HEK293 (cell line): ENCODE results near the gene GBF1.

Experiments used
- BCL11B ChIP-seq: fragments of 450-650 bp; formaldehyde crosslinking; IDR thresholded peaks from 2 replicates; pipeline ENCODE4 v1.5.1; 2016; ENCODE audit warnings: low read depth, missing biosample characterization, missing genetic modification characterization
- EGR2 ChIP-seq: fragments of 450-650 bp; formaldehyde crosslinking; IDR thresholded peaks from 2 replicates; pipeline ENCODE4 v1.5.1; 2016; ENCODE audit warnings: low read depth, missing biosample characterization, missing genetic modification characterization
- HOXA7 ChIP-seq: sonication (generic); formaldehyde crosslinking; IDR thresholded peaks from 2 replicates; pipeline ENCODE4 v1.8.1; 2022; ENCODE audit warnings: missing genetic modification reagents, borderline replicate concordance
- KLF8 ChIP-seq: fragments of 450-650 bp; formaldehyde crosslinking; IDR thresholded peaks from 2 replicates; pipeline ENCODE4 v1.5.1; 2016; ENCODE audit warnings: missing biosample characterization, missing genetic modification characterization
- SP2 ChIP-seq: fragments of 450-650 bp; formaldehyde crosslinking; IDR thresholded peaks from 2 replicates; pipeline ENCODE4 v1.5.1; 2016; ENCODE audit warnings: missing biosample characterization, missing genetic modification characterization
- WT1 ChIP-seq: fragments of 450-650 bp; formaldehyde crosslinking; IDR thresholded peaks from 2 replicates; pipeline ENCODE4 v1.5.1; 2016; ENCODE audit warnings: missing biosample characterization, missing genetic modification characterization
- YY2 ChIP-seq: fragments of 450-650 bp; formaldehyde crosslinking; IDR thresholded peaks from 2 replicates; pipeline ENCODE4 v1.5.1; 2016; ENCODE audit warnings: missing biosample characterization, missing genetic modification characterization
- ZBTB10 ChIP-seq: fragments of 450-650 bp; formaldehyde crosslinking; IDR thresholded peaks from 2 replicates; pipeline ENCODE4 v1.5.1; 2016; ENCODE audit warnings: missing biosample characterization, missing genetic modification characterization
- ZFP41 ChIP-seq: fragments of 450-650 bp; formaldehyde crosslinking; IDR thresholded peaks from 2 replicates; pipeline ENCODE4 v1.5.1; 2016; ENCODE audit warnings: missing biosample characterization, missing genetic modification characterization, borderline replicate concordance
- ZNF148 ChIP-seq: fragments of 450-650 bp; formaldehyde crosslinking; IDR thresholded peaks from 2 replicates; pipeline ENCODE4 v1.5.0; 2017; ENCODE audit warnings: missing biosample characterization, missing genetic modification characterization, borderline replicate concordance
- ZNF16 ChIP-seq: fragments of 450-650 bp; formaldehyde crosslinking; IDR thresholded peaks from 2 replicates; pipeline ENCODE4 v1.5.1; 2016; ENCODE audit warnings: low read depth, missing biosample characterization, missing genetic modification characterization
- ZNF19 ChIP-seq: fragments of 450-650 bp; formaldehyde crosslinking; IDR thresholded peaks from 2 replicates; pipeline ENCODE4; 2016; ENCODE audit warnings: missing biosample characterization, missing genetic modification characterization, low read depth
- ZNF2 ChIP-seq: fragments of 450-650 bp; formaldehyde crosslinking; IDR thresholded peaks from 2 replicates; pipeline ENCODE4 v1.5.1; 2016; ENCODE audit warnings: missing biosample characterization, missing genetic modification characterization
- ZNF274 ChIP-seq, 2 experiments: fragments of 200-500 bp in 1 of 2; fragments of 450-650 bp in 1 of 2; sonication (Bioruptor generic) in 1 of 2; formaldehyde crosslinking in 1 of 2; IDR thresholded peaks; 2 replicates each; pipeline versions ENCODE4 v1.5.1 to v1.6.1; 2014 to 2016; ENCODE audit warnings: borderline replicate concordance in 1 of 2, inconsistent platforms in 1 of 2, low read length in 1 of 2, missing biosample characterization in 1 of 2, missing genetic modification characterization in 1 of 2
- ZNF311 ChIP-seq: fragments of 450-650 bp; formaldehyde crosslinking; IDR thresholded peaks from 2 replicates; pipeline ENCODE4 v1.5.1; 2017; ENCODE audit warnings: missing biosample characterization, missing genetic modification characterization, borderline replicate concordance
- ZNF335 ChIP-seq: fragments of 450-650 bp; formaldehyde crosslinking; conservative IDR thresholded peaks from 2 replicates; pipeline ENCODE4 v1.5.1; 2016; ENCODE audit warnings: missing biosample characterization, missing genetic modification characterization
- ZNF366 ChIP-seq: fragments of 450-650 bp; formaldehyde crosslinking; conservative IDR thresholded peaks from 2 replicates; pipeline ENCODE4 v1.5.1; 2016; ENCODE audit warnings: missing biosample characterization, missing genetic modification characterization
- ZNF423 ChIP-seq: fragments of 450-650 bp; formaldehyde crosslinking; IDR thresholded peaks from 2 replicates; pipeline ENCODE4 v1.5.1; 2016; ENCODE audit warnings: missing biosample characterization, missing genetic modification characterization
- ZNF426 ChIP-seq: fragments of 450-650 bp; formaldehyde crosslinking; IDR thresholded peaks from 2 replicates; pipeline ENCODE4 v1.5.1; 2017; ENCODE audit warnings: missing biosample characterization, missing genetic modification characterization, mild to moderate bottlenecking, inconsistent platforms, moderate library complexity
- ZNF792 ChIP-seq: fragments of 450-650 bp; formaldehyde crosslinking; IDR thresholded peaks from 2 replicates; pipeline ENCODE4 v1.5.1; 2016; ENCODE audit warnings: missing biosample characterization, missing genetic modification characterization
- ZSCAN5A ChIP-seq: fragments of 450-650 bp; formaldehyde crosslinking; IDR thresholded peaks from 2 replicates; pipeline ENCODE4 v1.5.1; 2016; ENCODE audit warnings: missing biosample characterization, missing genetic modification characterization
- TF ChIP-seq, protein P1 (sequence below): fragments of 450-650 bp; formaldehyde crosslinking; IDR thresholded peaks from 2 replicates; pipeline ENCODE4 v1.5.1; 2016; ENCODE audit warnings: missing biosample characterization, missing genetic modification characterization
- TF ChIP-seq, protein P2 (sequence below): fragments of 450-650 bp; formaldehyde crosslinking; IDR thresholded peaks from 2 replicates; pipeline ENCODE4 v1.5.1; 2016; ENCODE audit warnings: missing biosample characterization, missing genetic modification characterization
- TF ChIP-seq, protein P3 (sequence below): fragments of 450-650 bp; formaldehyde crosslinking; conservative IDR thresholded peaks from 2 replicates; pipeline ENCODE4 v1.5.1; 2016; ENCODE audit warnings: low read depth, missing biosample characterization, missing genetic modification characterization

The GBF1 gene

DNA sequence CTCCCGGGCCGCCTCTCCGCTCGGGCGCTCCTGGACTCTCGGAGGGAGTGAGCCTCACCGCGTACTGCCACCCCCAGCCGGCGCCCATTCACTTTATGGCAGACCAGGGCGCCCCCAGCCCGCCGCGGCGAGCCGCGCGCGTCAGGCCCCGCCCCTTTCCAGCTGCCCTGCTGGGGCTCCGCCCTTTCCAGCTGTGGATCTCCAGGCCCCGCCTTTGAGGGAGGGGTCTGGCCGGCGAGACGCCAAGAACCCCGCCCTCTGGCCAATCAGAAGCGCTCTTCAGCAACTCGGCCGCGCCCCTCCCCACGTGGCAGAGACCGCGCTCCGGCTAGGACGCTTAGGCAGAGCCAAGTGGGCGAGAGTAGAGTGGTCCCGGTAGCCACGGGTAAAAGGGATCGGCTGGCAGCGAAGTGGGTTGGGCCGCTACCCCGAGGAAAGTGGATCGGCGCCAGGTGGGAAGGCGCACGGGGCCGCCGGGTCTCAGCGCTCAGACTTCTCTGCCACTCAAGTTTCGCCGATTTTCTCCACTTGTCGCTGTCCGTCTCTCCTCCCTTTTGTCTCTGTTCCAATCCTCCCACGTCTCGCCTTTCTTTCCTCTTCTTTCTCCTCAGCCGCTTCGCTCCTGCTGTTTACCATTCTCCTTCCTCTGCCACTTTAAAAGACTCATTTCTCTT is 3.8 kb upstream of the GBF1 start, which contains the start of gene PITX3 (continued):
- TF ChIP-seq, protein P1, sequence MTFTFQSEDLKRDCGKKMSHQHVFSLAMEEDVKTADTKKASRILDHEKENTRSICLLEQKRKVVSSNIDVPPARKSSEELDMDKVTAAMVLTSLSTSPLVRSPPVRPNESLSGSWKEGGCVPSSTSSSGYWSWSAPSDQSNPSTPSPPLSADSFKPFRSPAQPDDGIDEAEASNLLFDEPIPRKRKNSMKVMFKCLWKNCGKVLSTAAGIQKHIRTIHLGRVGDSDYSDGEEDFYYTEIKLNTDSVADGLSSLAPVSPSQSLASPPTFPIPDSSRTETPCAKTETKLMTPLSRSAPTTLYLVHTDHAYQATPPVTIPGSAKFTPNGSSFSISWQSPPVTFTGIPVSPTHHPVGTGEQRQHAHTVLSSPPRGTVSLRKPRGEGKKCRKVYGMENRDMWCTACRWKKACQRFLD (tag by site-specific recombination): no peak
- no peak for TF ChIP-seq ZBTB10
- TF ChIP-seq ZFP41: no peak
- TF ChIP-seq YY2: no peak
- peak; percentile 96 for TF ChIP-seq SP2 (tag by site-specific recombination)
- TF ChIP-seq, protein P2, sequence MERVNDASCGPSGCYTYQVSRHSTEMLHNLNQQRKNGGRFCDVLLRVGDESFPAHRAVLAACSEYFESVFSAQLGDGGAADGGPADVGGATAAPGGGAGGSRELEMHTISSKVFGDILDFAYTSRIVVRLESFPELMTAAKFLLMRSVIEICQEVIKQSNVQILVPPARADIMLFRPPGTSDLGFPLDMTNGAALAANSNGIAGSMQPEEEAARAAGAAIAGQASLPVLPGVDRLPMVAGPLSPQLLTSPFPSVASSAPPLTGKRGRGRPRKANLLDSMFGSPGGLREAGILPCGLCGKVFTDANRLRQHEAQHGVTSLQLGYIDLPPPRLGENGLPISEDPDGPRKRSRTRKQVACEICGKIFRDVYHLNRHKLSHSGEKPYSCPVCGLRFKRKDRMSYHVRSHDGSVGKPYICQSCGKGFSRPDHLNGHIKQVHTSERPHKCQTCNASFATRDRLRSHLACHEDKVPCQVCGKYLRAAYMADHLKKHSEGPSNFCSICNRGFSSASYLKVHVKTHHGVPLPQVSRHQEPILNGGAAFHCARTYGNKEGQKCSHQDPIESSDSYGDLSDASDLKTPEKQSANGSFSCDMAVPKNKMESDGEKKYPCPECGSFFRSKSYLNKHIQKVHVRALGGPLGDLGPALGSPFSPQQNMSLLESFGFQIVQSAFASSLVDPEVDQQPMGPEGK: peak; percentile 65
- TF ChIP-seq, protein P3, sequence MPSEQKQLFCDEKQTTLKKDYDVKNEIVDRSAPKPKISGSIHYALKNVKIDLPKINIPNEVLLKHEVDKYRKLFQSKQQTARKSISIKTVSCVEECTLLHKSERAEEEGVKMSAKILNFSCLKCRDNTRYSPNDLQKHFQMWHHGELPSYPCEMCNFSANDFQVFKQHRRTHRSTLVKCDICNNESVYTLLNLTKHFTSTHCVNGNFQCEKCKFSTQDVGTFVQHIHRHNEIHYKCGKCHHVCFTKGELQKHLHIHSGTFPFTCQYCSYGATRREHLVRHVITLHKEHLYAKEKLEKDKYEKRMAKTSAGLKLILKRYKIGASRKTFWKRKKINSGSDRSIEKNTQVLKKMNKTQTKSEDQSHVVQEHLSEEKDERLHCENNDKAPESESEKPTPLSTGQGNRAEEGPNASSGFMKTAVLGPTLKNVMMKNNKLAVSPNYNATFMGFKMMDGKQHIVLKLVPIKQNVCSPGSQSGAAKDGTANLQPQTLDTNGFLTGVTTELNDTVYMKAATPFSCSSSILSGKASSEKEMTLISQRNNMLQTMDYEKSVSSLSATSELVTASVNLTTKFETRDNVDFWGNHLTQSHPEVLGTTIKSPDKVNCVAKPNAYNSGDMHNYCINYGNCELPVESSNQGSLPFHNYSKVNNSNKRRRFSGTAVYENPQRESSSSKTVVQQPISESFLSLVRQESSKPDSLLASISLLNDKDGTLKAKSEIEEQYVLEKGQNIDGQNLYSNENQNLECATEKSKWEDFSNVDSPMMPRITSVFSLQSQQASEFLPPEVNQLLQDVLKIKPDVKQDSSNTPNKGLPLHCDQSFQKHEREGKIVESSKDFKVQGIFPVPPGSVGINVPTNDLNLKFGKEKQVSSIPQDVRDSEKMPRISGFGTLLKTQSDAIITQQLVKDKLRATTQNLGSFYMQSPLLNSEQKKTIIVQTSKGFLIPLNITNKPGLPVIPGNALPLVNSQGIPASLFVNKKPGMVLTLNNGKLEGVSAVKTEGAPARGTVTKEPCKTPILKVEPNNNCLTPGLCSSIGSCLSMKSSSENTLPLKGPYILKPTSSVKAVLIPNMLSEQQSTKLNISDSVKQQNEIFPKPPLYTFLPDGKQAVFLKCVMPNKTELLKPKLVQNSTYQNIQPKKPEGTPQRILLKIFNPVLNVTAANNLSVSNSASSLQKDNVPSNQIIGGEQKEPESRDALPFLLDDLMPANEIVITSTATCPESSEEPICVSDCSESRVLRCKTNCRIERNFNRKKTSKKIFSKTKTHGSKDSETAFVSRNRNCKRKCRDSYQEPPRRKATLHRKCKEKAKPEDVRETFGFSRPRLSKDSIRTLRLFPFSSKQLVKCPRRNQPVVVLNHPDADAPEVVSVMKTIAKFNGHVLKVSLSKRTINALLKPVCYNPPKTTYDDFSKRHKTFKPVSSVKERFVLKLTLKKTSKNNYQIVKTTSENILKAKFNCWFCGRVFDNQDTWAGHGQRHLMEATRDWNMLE: no peak
- peak; percentile 23; the same call in 1 of the 2 replicates for TF ChIP-seq ZNF335 (tag by site-specific recombination)
- no peak for TF ChIP-seq ZNF311
- TF ChIP-seq ZNF366 (tag by site-specific recombination): peak; percentile 80; the same call in 1 of the 2 replicates
- peak; percentile 67 for TF ChIP-seq WT1
- TF ChIP-seq ZNF19 (tag by site-specific recombination): no peak
- no peak for TF ChIP-seq ZNF16 (tag by site-specific recombination)
- TF ChIP-seq ZSCAN5A (tag by site-specific recombination): no peak
- TF ChIP-seq EGR2: peak; percentile 68; the same call in 1 of the 2 replicates
- TF ChIP-seq KLF8 (tag by site-specific recombination): peak; percentile 69
- no peak for TF ChIP-seq ZNF426 (tag by site-specific recombination)
- no peak for TF ChIP-seq ZNF423 (tag by site-specific recombination)
- TF ChIP-seq BCL11B (tag by site-specific recombination): no peak
- no peak for TF ChIP-seq ZNF792
- TF ChIP-seq ZNF148 (tag by site-specific recombination): no peak
- no peak for TF ChIP-seq ZNF274 (IDR thresholded peaks at IDR 0.05; ENCODE audit: low read length)
- no peak for TF ChIP-seq ZNF274 (tag by site-specific recombination; IDR thresholded peaks at IDR 0.05; ENCODE audit: borderline replicate concordance)
- no peak for TF ChIP-seq HOXA7 (CRISPR knock-in tag)
- no peak for TF ChIP-seq ZNF2 (tag by site-specific recombination)
